GM12872 (cell line): Measurements from ENCODE around the gene CDH22.
A peak's percentile ranks its signal among the peaks of the same experiment; 100 is the strongest.

Source experiments
- TF ChIP-seq, protein P1 (sequence below): IDR thresholded peaks from 3 replicates; pipeline ENCODE4 v1.5.1; 2011; ENCODE audit warnings: low read depth, mild to moderate bottlenecking, low read length, moderate library complexity; ENCODE audit not compliant: insufficient read depth

CDH22 gene

DNA sequence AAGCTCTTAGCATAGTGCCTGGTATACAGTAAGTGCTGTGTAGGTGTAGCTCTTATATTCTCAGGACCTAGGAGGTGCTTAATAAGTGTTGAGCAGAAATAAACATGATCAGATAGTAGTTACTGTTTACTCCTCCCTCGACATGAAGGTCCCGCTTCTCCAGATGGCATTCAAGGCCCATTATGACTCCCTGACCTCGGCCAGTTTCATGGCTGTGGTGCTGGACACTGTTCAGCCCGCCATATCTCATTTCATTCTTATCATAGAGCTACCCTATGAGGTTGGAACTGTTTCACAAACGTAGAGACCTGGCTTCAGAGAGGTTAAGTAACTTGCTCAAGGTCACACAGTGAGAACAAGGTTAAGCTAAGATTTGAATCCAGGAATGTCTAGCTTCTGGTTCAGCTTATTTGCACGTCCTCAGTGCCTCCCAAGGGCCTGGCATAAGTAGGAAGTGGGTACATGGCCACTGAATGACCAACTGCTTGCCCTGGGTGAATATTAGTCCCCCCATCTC, 151.2 kb downstream of the CDH22 start:
- TF ChIP-seq, protein P1, sequence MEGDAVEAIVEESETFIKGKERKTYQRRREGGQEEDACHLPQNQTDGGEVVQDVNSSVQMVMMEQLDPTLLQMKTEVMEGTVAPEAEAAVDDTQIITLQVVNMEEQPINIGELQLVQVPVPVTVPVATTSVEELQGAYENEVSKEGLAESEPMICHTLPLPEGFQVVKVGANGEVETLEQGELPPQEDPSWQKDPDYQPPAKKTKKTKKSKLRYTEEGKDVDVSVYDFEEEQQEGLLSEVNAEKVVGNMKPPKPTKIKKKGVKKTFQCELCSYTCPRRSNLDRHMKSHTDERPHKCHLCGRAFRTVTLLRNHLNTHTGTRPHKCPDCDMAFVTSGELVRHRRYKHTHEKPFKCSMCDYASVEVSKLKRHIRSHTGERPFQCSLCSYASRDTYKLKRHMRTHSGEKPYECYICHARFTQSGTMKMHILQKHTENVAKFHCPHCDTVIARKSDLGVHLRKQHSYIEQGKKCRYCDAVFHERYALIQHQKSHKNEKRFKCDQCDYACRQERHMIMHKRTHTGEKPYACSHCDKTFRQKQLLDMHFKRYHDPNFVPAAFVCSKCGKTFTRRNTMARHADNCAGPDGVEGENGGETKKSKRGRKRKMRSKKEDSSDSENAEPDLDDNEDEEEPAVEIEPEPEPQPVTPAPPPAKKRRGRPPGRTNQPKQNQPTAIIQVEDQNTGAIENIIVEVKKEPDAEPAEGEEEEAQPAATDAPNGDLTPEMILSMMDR: no peak

DNA sequence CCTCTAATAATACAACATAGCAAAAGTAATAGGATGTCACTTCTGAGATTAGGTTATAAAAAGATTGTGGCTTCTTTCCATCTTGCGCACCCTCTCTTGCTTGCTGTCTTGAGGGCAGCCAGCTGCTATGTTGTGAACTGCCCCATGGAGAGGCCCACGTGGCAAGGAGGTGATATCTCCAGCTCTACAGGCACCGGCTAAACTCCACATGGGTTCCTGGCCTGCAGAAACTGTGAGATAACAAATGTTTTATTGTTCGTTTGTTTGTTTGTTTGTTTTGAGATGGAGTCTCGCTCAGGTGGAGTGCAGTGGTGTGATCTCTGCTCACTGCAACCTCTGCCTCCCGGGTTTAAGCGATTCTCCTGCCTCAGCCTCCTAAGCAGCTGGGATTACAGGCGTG, 152.2 kb downstream of the CDH22 start:
- TF ChIP-seq, protein P1: no peak

DNA sequence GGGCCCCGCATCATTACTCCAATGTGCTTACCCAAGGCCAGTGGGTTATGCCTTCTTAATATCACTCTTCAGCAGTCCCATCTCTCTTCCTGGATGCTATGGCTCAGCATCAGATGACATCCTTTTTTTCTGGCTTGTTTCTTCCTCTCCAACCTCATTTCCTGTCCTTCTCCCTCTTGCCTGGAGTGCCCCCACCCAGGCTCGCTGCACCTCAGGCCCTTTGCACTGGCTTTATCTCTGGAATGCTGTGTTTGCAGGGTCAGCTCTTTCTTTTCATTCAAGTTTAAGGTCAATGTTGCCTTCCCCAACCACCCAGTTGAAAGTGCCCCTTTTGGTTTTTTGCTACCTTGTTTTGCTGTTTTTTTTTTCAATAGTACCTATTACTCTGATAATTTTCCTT, 153.5 kb downstream of the CDH22 start:
- TF ChIP-seq, protein P1: no peak

DNA sequence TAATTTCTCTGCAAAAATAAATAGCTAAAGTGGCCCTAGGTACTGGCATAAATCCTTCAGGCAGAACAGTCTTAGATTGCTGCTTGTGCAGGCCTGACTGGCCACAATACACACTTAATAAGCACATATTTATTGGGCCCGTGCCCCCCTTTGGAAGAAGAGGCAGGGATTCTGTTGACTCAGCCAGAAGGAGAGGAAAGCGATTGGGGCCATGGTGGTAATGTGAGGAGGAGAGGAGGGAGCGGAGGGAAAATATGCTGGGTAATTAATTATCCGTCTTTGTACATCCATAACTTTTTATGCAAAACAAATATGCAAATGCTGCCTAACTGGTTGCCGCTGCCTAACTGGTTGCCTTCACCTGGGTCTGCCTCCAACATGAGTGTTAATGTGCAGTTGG, 154.0 kb downstream of the CDH22 start:
- TF ChIP-seq, protein P1: no peak

DNA sequence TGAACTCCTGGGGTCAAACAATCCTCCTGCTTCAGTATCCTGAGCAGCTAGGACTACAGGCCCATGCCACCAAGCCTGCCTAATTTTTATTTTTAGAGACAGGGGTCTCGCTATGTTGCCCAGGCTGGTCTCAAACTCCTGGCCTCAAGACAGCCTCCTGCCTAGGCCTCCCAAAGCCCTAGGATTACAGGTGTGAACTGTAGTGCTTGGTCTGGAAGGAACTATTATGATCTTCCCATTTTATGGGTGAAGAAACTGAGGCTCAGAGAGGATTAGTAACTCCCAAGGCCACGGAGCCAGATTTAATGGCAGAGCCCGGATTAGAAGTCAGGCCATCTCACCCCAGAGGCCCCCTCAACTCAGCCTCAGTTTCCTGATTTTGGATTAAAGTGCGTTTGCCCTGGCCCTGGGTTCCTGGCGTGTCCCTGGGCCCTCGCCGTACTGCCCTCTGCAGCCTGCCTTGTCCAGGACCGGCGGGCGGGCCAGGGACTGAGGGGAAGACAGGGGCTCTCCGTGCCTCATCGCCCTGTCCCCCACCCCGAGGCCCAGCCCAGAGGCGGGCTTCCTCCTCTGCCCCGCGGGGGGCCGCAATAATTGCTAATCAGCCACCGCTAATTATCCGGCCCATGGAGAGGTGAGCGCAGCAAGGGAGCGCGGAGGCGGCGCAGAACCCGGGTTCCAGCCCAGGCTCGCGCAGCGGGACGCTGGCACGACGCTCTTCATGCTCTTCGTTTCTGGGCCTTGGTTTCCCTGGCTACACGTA, 155.3 kb downstream of the CDH22 start:
- TF ChIP-seq, protein P1: no peak

DNA sequence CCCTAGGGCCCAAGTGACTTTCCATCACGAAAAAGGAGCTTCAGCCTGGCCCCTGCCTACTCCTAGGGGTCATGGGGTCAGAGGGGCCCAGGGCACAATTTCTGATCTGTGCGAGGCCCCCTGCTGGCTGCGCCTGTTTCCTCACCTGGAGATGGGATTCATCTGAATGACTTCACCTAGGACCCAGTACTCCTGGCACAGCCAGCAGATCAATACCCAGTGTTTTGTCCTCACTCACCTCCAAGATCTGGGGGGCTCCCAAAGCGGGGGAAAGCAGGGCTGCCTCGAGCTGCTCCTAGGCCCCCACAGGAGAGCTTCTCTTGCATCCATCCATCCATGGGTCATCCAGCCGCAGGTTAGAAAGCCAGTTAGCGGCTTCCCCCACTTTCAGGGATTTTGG, 156.4 kb downstream of the CDH22 start:
- TF ChIP-seq, protein P1: peak; percentile 71

DNA sequence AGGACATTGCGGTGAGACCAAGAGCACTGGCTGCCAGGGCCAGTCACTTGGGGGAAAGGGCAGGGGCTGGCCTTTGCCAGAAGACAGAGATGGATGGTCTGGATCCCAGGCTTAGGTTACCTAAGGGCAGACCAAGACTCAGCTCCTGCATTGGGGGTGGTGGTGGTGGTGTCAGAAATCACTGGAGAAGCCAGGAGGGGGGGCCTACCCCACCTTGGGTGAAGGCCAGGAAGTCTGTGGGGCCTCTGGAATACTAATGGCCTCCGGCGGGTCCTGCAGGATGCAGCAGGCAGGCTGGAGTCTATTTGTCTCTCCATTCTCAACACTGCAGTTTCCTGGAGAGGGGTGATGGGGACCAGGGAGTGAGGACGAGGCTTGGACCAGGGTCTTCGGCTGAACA, 157.4 kb downstream of the CDH22 start:
- TF ChIP-seq, protein P1: no peak
